IgD-negative memory B cell (primary cell): ENCODE measurements around the gene SRGAP3. TPM values are rescaled to one million over a fixed set of nuclear protein-coding genes. Genes with fewer than 3 reads are reported as not detected.

Experiments used
- H3K27ac Mint-ChIP-seq, 3 donors: one replicate each; pipeline ENCODE4 v1.8.0; 2020 to 2022; ENCODE audit warnings: mild to moderate bottlenecking in 3 of 3, mixed read lengths in 3 of 3, moderate library complexity in 1 of 3
- H3K27me3 Mint-ChIP-seq: one replicate; pipeline ENCODE4 v1.8.0; 2021; ENCODE audit warnings: mixed read lengths
- H3K36me3 Mint-ChIP-seq: one replicate; pipeline ENCODE4 v1.8.0; 2020; ENCODE audit warnings: mild to moderate bottlenecking, mixed read lengths
- H3K4me1 Mint-ChIP-seq, 3 donors: one replicate each; pipeline ENCODE4 v1.8.0; 2020 to 2022; ENCODE audit warnings: mixed read lengths in 3 of 3, mild to moderate bottlenecking in 1 of 3
- H3K4me3 Mint-ChIP-seq, 4 donors: one replicate each; pipeline ENCODE4 v1.8.0; 2020 to 2022; ENCODE audit warnings: mild to moderate bottlenecking in 4 of 4, mixed read lengths in 4 of 4, moderate library complexity in 3 of 4
- H3K9me3 Mint-ChIP-seq, 3 donors: one replicate each; pipeline ENCODE4 v1.8.0; 2020 to 2021; ENCODE audit warnings: mixed read lengths in 3 of 3, mild to moderate bottlenecking in 1 of 3
- polyA plus RNA-seq: library from polyadenylated mRNA; unstranded; fragments of 300-500 nt; fragmentation: Illumina TruSeq; gene quantifications from one replicate; pipeline ENCODE4 v1.2.3, GENCODE V29; 2021

SRGAP3 gene
- polyA plus RNA-seq, 1 donor from 2014 or later: 0.24 TPM

GRCh38 chr3:9244495-9245183 lies 4.8 kb downstream of the SRGAP3 start:
- peaks cover 0 to 4% (median 3%) of the 10 kb centered on the region in 3 donors for H3K9me3 Mint-ChIP-seq
- H3K36me3 Mint-ChIP-seq: peaks cover 2% of the 10 kb centered on the region
- peaks cover 1% of the 10 kb centered on the region for H3K27me3 Mint-ChIP-seq
- peaks cover 4 to 10% (median 4%) of the 10 kb centered on the region in 3 donors for H3K4me1 Mint-ChIP-seq
- H3K27ac Mint-ChIP-seq: no peak overlapping the region
- H3K4me3 Mint-ChIP-seq: no peak overlapping the region

- Mint-ChIP-seq H3K4me1 (no peaks in the 10 kb centered on the region), H3K9me3 (peaks cover 0 to 4% (median 3%) of the 10 kb centered on the region in 3 donors), H3K36me3 (peaks cover 7% of the 10 kb centered on the region), H3K4me3 (no peak overlapping the region), H3K27ac (no peak overlapping the region), H3K27me3 (no peaks in the 10 kb centered on the region)
Measured at GRCh38 chr3:9241956-9242355, 7.5 kb downstream of the SRGAP3 start.

GRCh38 chr3:9239680-9240079 lies 9.8 kb downstream of the SRGAP3 start:
- Mint-ChIP-seq H3K36me3 (peaks cover 7% of the 10 kb centered on the region), H3K27ac (no peak overlapping the region), H3K9me3 (peaks cover 0 to 8% (median 3%) of the 10 kb centered on the region in 3 donors), H3K4me1 (peaks cover 0 to 1% (median 0%) of the 10 kb centered on the region in 3 donors), H3K27me3 (no peaks in the 10 kb centered on the region), H3K4me3 (no peak overlapping the region)

GRCh38 chr3:9238721-9239295 lies 10.6 kb downstream of the SRGAP3 start:
- Mint-ChIP-seq H3K27me3 (peaks cover 1% of the 10 kb centered on the region), H3K4me3 (no peak overlapping the region), H3K9me3 (peaks cover 0 to 8% (median 3%) of the 10 kb centered on the region in 3 donors), H3K36me3 (peaks cover 7% of the 10 kb centered on the region), H3K27ac (no peak overlapping the region), H3K4me1 (peaks cover 0 to 1% (median 0%) of the 10 kb centered on the region in 3 donors)

- Mint-ChIP-seq H3K4me3 (no peak overlapping the region), H3K9me3 (peaks cover 0 to 8% (median 3%) of the 10 kb centered on the region in 3 donors), H3K4me1 (peaks cover 0 to 1% (median 0%) of the 10 kb centered on the region in 3 donors), H3K27me3 (peaks cover 1% of the 10 kb centered on the region), H3K36me3 (peaks cover 7% of the 10 kb centered on the region), H3K27ac (no peak overlapping the region)
Measured at GRCh38 chr3:9238276-9238675, 11.2 kb downstream of the SRGAP3 start.

GRCh38 chr3:9233814-9234600 lies 15.4 kb downstream of the SRGAP3 start:
- peaks cover 1% of the 10 kb centered on the region for H3K27me3 Mint-ChIP-seq
- H3K27ac Mint-ChIP-seq: no peak overlapping the region
- peaks cover 0 to 4% (median 0%) of the 10 kb centered on the region in 3 donors for H3K9me3 Mint-ChIP-seq
- H3K4me1 Mint-ChIP-seq: peaks cover 0 to 1% (median 0%) of the 10 kb centered on the region in 3 donors
- no peak overlapping the region for H3K4me3 Mint-ChIP-seq
- peaks cover 5% of the 10 kb centered on the region for H3K36me3 Mint-ChIP-seq

- H3K27ac Mint-ChIP-seq: no peak overlapping the region
- peaks cover 1% of the 10 kb centered on the region for H3K27me3 Mint-ChIP-seq
- H3K36me3 Mint-ChIP-seq: no peaks in the 10 kb centered on the region
- peaks cover 0 to 4% (median 0%) of the 10 kb centered on the region in 3 donors for H3K9me3 Mint-ChIP-seq
- H3K4me3 Mint-ChIP-seq: no peak overlapping the region
- H3K4me1 Mint-ChIP-seq: peaks cover 0 to 1% (median 0%) of the 10 kb centered on the region in 3 donors
Measured at GRCh38 chr3:9233101-9233500, 16.3 kb downstream of the SRGAP3 start.

GRCh38 chr3:9231937-9232336 lies 17.5 kb downstream of the SRGAP3 start:
- H3K4me3 Mint-ChIP-seq: no peak overlapping the region
- no peaks in the 10 kb centered on the region for H3K36me3 Mint-ChIP-seq
- no peak overlapping the region for H3K27ac Mint-ChIP-seq
- H3K27me3 Mint-ChIP-seq: peaks cover 1% of the 10 kb centered on the region
- peaks cover 0 to 1% (median 0%) of the 10 kb centered on the region in 3 donors for H3K4me1 Mint-ChIP-seq
- H3K9me3 Mint-ChIP-seq: peaks cover 0 to 4% (median 0%) of the 10 kb centered on the region in 3 donors

GRCh38 chr3:9231471-9231870 lies 18.0 kb downstream of the SRGAP3 start:
- Mint-ChIP-seq H3K9me3 (peaks cover 0 to 4% (median 0%) of the 10 kb centered on the region in 3 donors), H3K27ac (no peak overlapping the region), H3K36me3 (no peaks in the 10 kb centered on the region)

GRCh38 chr3:9231006-9231405 lies 18.4 kb downstream of the SRGAP3 start:
- Mint-ChIP-seq H3K9me3 (peaks cover 0 to 2% (median 0%) of the 10 kb centered on the region in 3 donors), H3K4me1 (peaks cover 0 to under 1% (median 0%) of the 10 kb centered on the region in 3 donors), H3K27ac (no peak overlapping the region), H3K27me3 (peaks cover 1% of the 10 kb centered on the region), H3K4me3 (no peak overlapping the region), H3K36me3 (no peaks in the 10 kb centered on the region)

More at GRCh38 chr3:9231471-9231870, 18.0 kb downstream of the SRGAP3 start:
- Mint-ChIP-seq H3K4me1 (peaks cover 0 to 1% (median 0%) of the 10 kb centered on the region in 3 donors), H3K27me3 (peaks cover 1% of the 10 kb centered on the region), H3K4me3 (no peak overlapping the region)

GRCh38 chr3:9230596-9230995 lies 18.9 kb downstream of the SRGAP3 start:
- Mint-ChIP-seq H3K4me1 (no peaks in the 10 kb centered on the region), H3K27ac (no peak overlapping the region), H3K4me3 (no peak overlapping the region), H3K9me3 (no peaks in the 10 kb centered on the region), H3K27me3 (peaks cover 1% of the 10 kb centered on the region), H3K36me3 (no peaks in the 10 kb centered on the region)

GRCh38 chr3:9229879-9230278 lies 19.6 kb downstream of the SRGAP3 start:
- H3K36me3 Mint-ChIP-seq: no peaks in the 10 kb centered on the region
- no peak overlapping the region for H3K4me3 Mint-ChIP-seq
- H3K9me3 Mint-ChIP-seq: no peaks in the 10 kb centered on the region
- H3K27ac Mint-ChIP-seq: no peak overlapping the region
- peaks cover 1% of the 10 kb centered on the region for H3K27me3 Mint-ChIP-seq
- H3K4me1 Mint-ChIP-seq: no peaks in the 10 kb centered on the region

- Mint-ChIP-seq H3K4me1 (peaks cover 0 to 2% (median 0%) of the 10 kb centered on the region in 3 donors), H3K27ac (no peak overlapping the region), H3K36me3 (no peaks in the 10 kb centered on the region), H3K4me3 (no peak overlapping the region), H3K9me3 (no peaks in the 10 kb centered on the region), H3K27me3 (no peaks in the 10 kb centered on the region)
Measured at GRCh38 chr3:9229325-9229724, 20.1 kb downstream of the SRGAP3 start.

- Mint-ChIP-seq H3K4me1 (peaks cover 0 to 2% (median 0%) of the 10 kb centered on the region in 3 donors), H3K9me3 (no peaks in the 10 kb centered on the region), H3K4me3 (no peak overlapping the region), H3K36me3 (no peaks in the 10 kb centered on the region), H3K27ac (no peak overlapping the region), H3K27me3 (no peaks in the 10 kb centered on the region)
Measured at GRCh38 chr3:9226326-9226725, 23.1 kb downstream of the SRGAP3 start.

- H3K9me3 Mint-ChIP-seq: no peaks in the 10 kb centered on the region
- H3K36me3 Mint-ChIP-seq: no peaks in the 10 kb centered on the region
- H3K27ac Mint-ChIP-seq: no peak overlapping the region
- no peak overlapping the region for H3K4me3 Mint-ChIP-seq
- no peaks in the 10 kb centered on the region for H3K27me3 Mint-ChIP-seq
- peaks cover 0 to 2% (median 0%) of the 10 kb centered on the region in 3 donors for H3K4me1 Mint-ChIP-seq
Measured at GRCh38 chr3:9225268-9225667, 24.2 kb downstream of the SRGAP3 start.
